AG04449 (cell line): ENCODE results near the gene GAS1.

Experiments
- CTCF ChIA-PET: fragments of 350-600 bp; formaldehyde crosslinking; extraction: SDS; loops from one replicate; lab custom pipeline; 2021; ENCODE audit warnings: antibody characterized with exemption; lab: Yijun Ruan, JAX
- POLR2A ChIA-PET: fragments of 400-600, 350-600 bp; formaldehyde crosslinking; extraction: SDS; loops from one replicate; lab custom pipeline; 2020; ENCODE audit warnings: antibody characterized with exemption, inconsistent platforms; lab: Yijun Ruan, JAX
- DNase-seq: peaks from one replicate; pipeline ENCODE4 v3.0.0-alpha.2; 2010; ENCODE audit warnings: low read depth, low spot score
- H3K4me3 ChIP-seq: 2 replicates; pipeline ENCODE4 v1.5.1; 2011; ENCODE audit warnings: low read depth, mild to moderate bottlenecking, control low read depth, low read length
- CTCF ChIP-seq: IDR thresholded peaks from one replicate; pipeline ENCODE4 v1.5.1; 2011; ENCODE audit warnings: mild to moderate bottlenecking, moderate library complexity, low read length, control low read depth, inconsistent platforms; ENCODE audit not compliant: insufficient read depth; ENCODE audit errors: missing control alignments

The GAS1 gene

GRCh38 chr9:86902176-86902575, 45.1 kb downstream of the GAS1 start:
- ChIA-PET CTCF (interaction anchor here (0.7 to 1.4 kb wide), 2 partner anchors 403 to 423 kb away, joined by 3 read pairs; no protein-coding TSS in a partner anchor), POLR2A (no interaction called here)
- DNase-seq = no peak
- H3K4me3 ChIP-seq = no peak overlapping the region
- TF ChIP-seq CTCF = no peak

DNA sequence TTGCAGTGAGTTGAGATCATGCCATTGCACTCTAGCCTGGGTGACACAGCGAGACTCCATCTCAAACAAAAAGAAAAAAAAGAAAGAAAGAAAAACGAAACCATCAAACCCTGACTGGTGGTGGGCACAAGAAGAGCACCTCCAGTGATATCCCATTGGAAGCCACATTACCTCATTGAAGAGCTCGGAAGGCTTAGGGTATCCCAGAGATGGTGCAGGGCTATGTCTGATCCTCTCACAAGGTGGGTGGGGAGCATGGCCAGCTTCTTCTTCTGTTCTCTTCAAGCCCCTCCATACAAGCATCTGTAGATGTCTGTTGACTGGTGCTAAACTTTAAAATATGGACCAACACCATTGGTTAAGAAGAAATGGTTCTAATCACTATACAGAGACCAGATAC, 45.8 kb downstream of the GAS1 start:
- no peak for DNase-seq
- ChIA-PET POLR2A (no interaction called here), CTCF (interaction anchor here (0.7 to 1.4 kb wide), 2 partner anchors 404 to 424 kb away, joined by 3 read pairs; no protein-coding TSS in a partner anchor)
- no peak overlapping the region for H3K4me3 ChIP-seq
- no peak for TF ChIP-seq CTCF
